Measurements from ENCODE around the gene BROX. TPM values are rescaled to one million over a fixed set of nuclear protein-coding genes. Genes with fewer than 3 reads are reported as not detected.

Gene BROX
- total and polyA plus RNA-seq, 10 of the 15 experiments (the other 5 are each of a cell fraction or from before 2014, with no cell fraction given), result 5.8 to 42.0 (median 16.8) TPM

GRCh38 chr1:222712253-222713090 lies at the start of gene BROX, which contains the start of gene AIDA (continued):
- TF ChIP-seq, protein P1, sequence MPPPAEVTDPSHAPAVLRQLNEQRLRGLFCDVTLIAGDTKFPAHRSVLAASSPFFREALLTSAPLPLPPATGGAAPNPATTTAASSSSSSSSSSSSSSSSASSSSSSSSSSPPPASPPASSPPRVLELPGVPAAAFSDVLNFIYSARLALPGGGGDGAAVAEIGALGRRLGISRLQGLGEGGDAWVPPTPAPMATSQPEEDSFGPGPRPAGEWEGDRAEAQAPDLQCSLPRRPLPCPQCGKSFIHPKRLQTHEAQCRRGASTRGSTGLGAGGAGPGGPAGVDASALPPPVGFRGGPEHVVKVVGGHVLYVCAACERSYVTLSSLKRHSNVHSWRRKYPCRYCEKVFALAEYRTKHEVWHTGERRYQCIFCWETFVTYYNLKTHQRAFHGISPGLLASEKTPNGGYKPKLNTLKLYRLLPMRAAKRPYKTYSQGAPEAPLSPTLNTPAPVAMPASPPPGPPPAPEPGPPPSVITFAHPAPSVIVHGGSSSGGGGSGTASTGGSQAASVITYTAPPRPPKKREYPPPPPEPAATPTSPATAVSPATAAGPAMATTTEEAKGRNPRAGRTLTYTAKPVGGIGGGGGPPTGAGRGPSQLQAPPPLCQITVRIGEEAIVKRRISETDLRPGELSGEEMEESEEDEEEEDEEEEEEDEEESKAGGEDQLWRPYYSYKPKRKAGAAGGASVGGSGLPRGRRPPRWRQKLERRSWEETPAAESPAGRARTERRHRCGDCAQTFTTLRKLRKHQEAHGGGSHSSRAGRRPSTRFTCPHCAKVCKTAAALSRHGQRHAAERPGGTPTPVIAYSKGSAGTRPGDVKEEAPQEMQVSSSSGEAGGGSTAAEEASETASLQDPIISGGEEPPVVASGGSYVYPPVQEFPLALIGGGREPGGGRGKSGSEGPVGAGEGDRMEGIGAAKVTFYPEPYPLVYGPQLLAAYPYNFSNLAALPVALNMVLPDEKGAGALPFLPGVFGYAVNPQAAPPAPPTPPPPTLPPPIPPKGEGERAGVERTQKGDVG (CRISPR knock-in tag; IDR thresholded peaks at IDR 0.05), result peak; percentile 84
- TF ChIP-seq, protein P2, sequence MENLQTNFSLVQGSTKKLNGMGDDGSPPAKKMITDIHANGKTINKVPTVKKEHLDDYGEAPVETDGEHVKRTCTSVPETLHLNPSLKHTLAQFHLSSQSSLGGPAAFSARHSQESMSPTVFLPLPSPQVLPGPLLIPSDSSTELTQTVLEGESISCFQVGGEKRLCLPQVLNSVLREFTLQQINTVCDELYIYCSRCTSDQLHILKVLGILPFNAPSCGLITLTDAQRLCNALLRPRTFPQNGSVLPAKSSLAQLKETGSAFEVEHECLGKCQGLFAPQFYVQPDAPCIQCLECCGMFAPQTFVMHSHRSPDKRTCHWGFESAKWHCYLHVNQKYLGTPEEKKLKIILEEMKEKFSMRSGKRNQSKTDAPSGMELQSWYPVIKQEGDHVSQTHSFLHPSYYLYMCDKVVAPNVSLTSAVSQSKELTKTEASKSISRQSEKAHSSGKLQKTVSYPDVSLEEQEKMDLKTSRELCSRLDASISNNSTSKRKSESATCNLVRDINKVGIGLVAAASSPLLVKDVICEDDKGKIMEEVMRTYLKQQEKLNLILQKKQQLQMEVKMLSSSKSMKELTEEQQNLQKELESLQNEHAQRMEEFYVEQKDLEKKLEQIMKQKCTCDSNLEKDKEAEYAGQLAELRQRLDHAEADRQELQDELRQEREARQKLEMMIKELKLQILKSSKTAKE (IDR thresholded peaks at IDR 0.05; ENCODE audit: low read depth, poor library complexity, severe bottlenecking), result peak; percentile 32
- no peak for TF ChIP-seq ZNF384 (IDR thresholded peaks at IDR 0.05; ENCODE audit: borderline replicate concordance, low read depth, low read length)
- TF ChIP-seq E2F8 (IDR thresholded peaks at IDR 0.05; ENCODE audit: low read depth, partially characterized antibody), result peak; percentile 99
- 0 out of 2 replicates have a peak, but pooled peaks have one; percentile 7 for TF ChIP-seq RFX5 (IDR thresholded peaks at IDR 0.05; ENCODE audit: low read depth, low read length)
- TF ChIP-seq IKZF1 (conservative IDR thresholded peaks at IDR 0.05), result peak; percentile 82
- TF ChIP-seq, protein P3, sequence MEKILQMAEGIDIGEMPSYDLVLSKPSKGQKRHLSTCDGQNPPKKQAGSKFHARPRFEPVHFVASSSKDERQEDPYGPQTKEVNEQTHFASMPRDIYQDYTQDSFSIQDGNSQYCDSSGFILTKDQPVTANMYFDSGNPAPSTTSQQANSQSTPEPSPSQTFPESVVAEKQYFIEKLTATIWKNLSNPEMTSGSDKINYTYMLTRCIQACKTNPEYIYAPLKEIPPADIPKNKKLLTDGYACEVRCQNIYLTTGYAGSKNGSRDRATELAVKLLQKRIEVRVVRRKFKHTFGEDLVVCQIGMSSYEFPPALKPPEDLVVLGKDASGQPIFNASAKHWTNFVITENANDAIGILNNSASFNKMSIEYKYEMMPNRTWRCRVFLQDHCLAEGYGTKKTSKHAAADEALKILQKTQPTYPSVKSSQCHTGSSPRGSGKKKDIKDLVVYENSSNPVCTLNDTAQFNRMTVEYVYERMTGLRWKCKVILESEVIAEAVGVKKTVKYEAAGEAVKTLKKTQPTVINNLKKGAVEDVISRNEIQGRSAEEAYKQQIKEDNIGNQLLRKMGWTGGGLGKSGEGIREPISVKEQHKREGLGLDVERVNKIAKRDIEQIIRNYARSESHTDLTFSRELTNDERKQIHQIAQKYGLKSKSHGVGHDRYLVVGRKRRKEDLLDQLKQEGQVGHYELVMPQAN (conservative IDR thresholded peaks at IDR 0.05), result peak; percentile 58; the same call in 1 of the 2 replicates
- TF ChIP-seq KLF5 (IDR thresholded peaks at IDR 0.05; ENCODE audit: partially characterized antibody), result no peak
- peak; percentile 69; the same call in 1 of the 2 replicates for TF ChIP-seq POLR2AphosphoS5 (IDR thresholded peaks at IDR 0.05; ENCODE audit: low read length)
- TF ChIP-seq SIN3A (IDR thresholded peaks at IDR 0.05; ENCODE audit: low read depth, low read length), result no peak
- peak; percentile 5 for TF ChIP-seq SP1 (IDR thresholded peaks at IDR 0.05; ENCODE audit: low read depth, low read length)
- TF ChIP-seq BHLHE40 (IDR thresholded peaks at IDR 0.05; ENCODE audit: borderline replicate concordance in 1 of 2, low read depth in 2 of 2, low read length in 1 of 2), result peak; percentile 85 to 98
- TF ChIP-seq ZBTB11 (CRISPR knock-in tag; IDR thresholded peaks at IDR 0.05), result peak; percentile 66
